Astrocyte (in vitro differentiated cells and primary cell): ENCODE data around the gene CYP2F1. TPM values are rescaled to one million over a fixed set of nuclear protein-coding genes. Genes with fewer than 3 reads are reported as not detected.
"Not testable (repeated sequence)": the region's sequence is repeated elsewhere in the genome, so short reads cannot be mapped to it uniquely, and the experiment has no call there.

Source experiments
- DNase-seq: peaks from one replicate; pipeline ENCODE4 v3.0.0-alpha.2; 2010; ENCODE audit warnings: low read depth
- FAIRE-seq: peaks from 2 replicates; lab custom pipeline; 2011; peaks lifted over from hg19 to GRCh38; lab: Jason Lieb, UNC
- H2AFZ ChIP-seq: 2 replicates; pipeline ENCODE4 v1.6.0; 2012; ENCODE audit warnings: low read depth, low read length, inconsistent platforms
- H3K27ac ChIP-seq: 2 replicates; pipeline ENCODE4 v1.5.1; 2011; ENCODE audit warnings: low read depth, low read length, inconsistent platforms
- H3K27me3 ChIP-seq: 2 replicates; pipeline ENCODE4 v1.6.0; 2011; ENCODE audit warnings: low read length, inconsistent platforms; ENCODE audit not compliant: insufficient read depth
- H3K36me3 ChIP-seq: 2 replicates; pipeline ENCODE4 v1.5.1; 2011; ENCODE audit warnings: low read length, inconsistent platforms; ENCODE audit not compliant: insufficient read depth
- H3K4me1 ChIP-seq: 2 replicates; pipeline ENCODE4 v1.5.1; 2011; ENCODE audit warnings: low read length, inconsistent platforms; ENCODE audit not compliant: insufficient read depth
- H3K4me2 ChIP-seq: 2 replicates; pipeline ENCODE4 v1.6.0; 2012; ENCODE audit warnings: low read length, inconsistent platforms
- H3K4me3 ChIP-seq: 2 replicates; pipeline ENCODE4 v1.5.1; 2011; ENCODE audit warnings: low read depth, mild to moderate bottlenecking, low read length, inconsistent platforms; ENCODE audit not compliant: insufficient read depth
- H3K79me2 ChIP-seq: 2 replicates; pipeline ENCODE4 v1.6.0; 2012; ENCODE audit warnings: mild to moderate bottlenecking, low read length, inconsistent platforms; ENCODE audit not compliant: insufficient read depth
- H3K9ac ChIP-seq: 2 replicates; pipeline ENCODE4 v1.6.0; 2012; ENCODE audit warnings: mild to moderate bottlenecking, low read length, inconsistent platforms
- H3K9me3 ChIP-seq: 2 replicates; pipeline ENCODE4 v1.5.1; 2012; ENCODE audit warnings: low read depth, mild to moderate bottlenecking, low read length, inconsistent platforms; ENCODE audit not compliant: insufficient read depth
- H4K20me1 ChIP-seq: 2 replicates; pipeline ENCODE4 v1.6.0; 2012; ENCODE audit warnings: low read length, inconsistent platforms; ENCODE audit not compliant: insufficient read depth
- H3K27ac Mint-ChIP-seq: one replicate; pipeline ENCODE4 v1.8.0; 2021; ENCODE audit warnings: mild to moderate bottlenecking, mixed read lengths; ENCODE audit not compliant: unreplicated experiment
- H3K27me3 Mint-ChIP-seq: one replicate; pipeline ENCODE4 v1.8.0; 2021; ENCODE audit warnings: low read depth, mixed read lengths; ENCODE audit not compliant: unreplicated experiment
- H3K36me3 Mint-ChIP-seq: one replicate; pipeline ENCODE4 v1.8.0; 2021; ENCODE audit warnings: low read depth, mixed read lengths; ENCODE audit not compliant: unreplicated experiment
- H3K4me1 Mint-ChIP-seq: one replicate; pipeline ENCODE4 v1.8.0; 2021; ENCODE audit warnings: low read depth, mixed read lengths; ENCODE audit not compliant: unreplicated experiment
- H3K4me3 Mint-ChIP-seq: one replicate; pipeline ENCODE4 v1.8.0; 2021; ENCODE audit warnings: mild to moderate bottlenecking, moderate library complexity, mixed read lengths; ENCODE audit not compliant: unreplicated experiment
- H3K9me3 Mint-ChIP-seq: one replicate; pipeline ENCODE4 v1.8.0; 2021; ENCODE audit warnings: mild to moderate bottlenecking, mixed read lengths; ENCODE audit not compliant: unreplicated experiment
- CTCF ChIP-seq: IDR thresholded peaks from 2 replicates; pipeline ENCODE4 v1.5.1; 2011; ENCODE audit warnings: low read depth, mild to moderate bottlenecking, inconsistent platforms, low read length, moderate library complexity; ENCODE audit not compliant: insufficient read depth
- EZH2 ChIP-seq: IDR thresholded peaks from 2 replicates; pipeline ENCODE4 v1.6.1; 2012; ENCODE audit warnings: mild to moderate bottlenecking, low read length, inconsistent platforms; ENCODE audit not compliant: insufficient read depth
- total RNA-seq: library from RNA; stranded (reverse); gene quantifications from 2 replicates; pipeline ENCODE4 v1.2.1, GENCODE V29; 2021

CYP2F1 gene
- total RNA-seq, 1 donor from 2014 or later: not detected

- Histone ChIP-seq H3K4me2 (peak overlapping the region; percentile 63), H2AFZ (peak overlapping the region; percentile 63), H3K4me3 (peak overlapping the region; percentile 5)
- not testable (repeated sequence) for H3K79me2 ChIP-seq, H3K36me3 ChIP-seq, H3K9me3 ChIP-seq, FAIRE-seq, H4K20me1 ChIP-seq, H3K27ac Mint-ChIP-seq, H3K9ac ChIP-seq, H3K36me3 Mint-ChIP-seq, H3K27me3 ChIP-seq, H3K4me1 ChIP-seq, H3K9me3 Mint-ChIP-seq, H3K27ac ChIP-seq, H3K4me1 Mint-ChIP-seq
- Mint-ChIP-seq H3K27me3 (peaks cover 43% of the 10 kb centered on the region), H3K4me3 (peak overlapping the region; percentile 67)
- DNase-seq: peak; percentile 33
- TF ChIP-seq CTCF: peak; percentile 22
Measured at GRCh38 chr19:41127801-41128300, 13.6 kb downstream of the CYP2F1 start.

GRCh38 chr19:41128692-41129091, 14.5 kb downstream of the CYP2F1 start:
- Histone ChIP-seq H3K27me3 (peaks cover 3% of the 10 kb centered on the region), H3K4me3 (no peak overlapping the region), H3K9ac (no peak overlapping the region), H3K79me2 (no peaks in the 10 kb centered on the region), H3K4me1 (peaks cover 2% of the 10 kb centered on the region), H3K27ac (no peak overlapping the region), H3K36me3 (no peaks in the 10 kb centered on the region), H3K4me2 (no peak overlapping the region), H2AFZ (no peak overlapping the region), H4K20me1 (no peaks in the 10 kb centered on the region), H3K9me3 (no peaks in the 10 kb centered on the region)
- TF ChIP-seq CTCF (no peak), EZH2 (no peak)
- no peaks in the 10 kb centered on the region for H3K36me3 Mint-ChIP-seq
- peaks cover 9% of the 10 kb centered on the region for H3K9me3 Mint-ChIP-seq
- DNase-seq (no peak), FAIRE-seq (no peak)
- H3K4me3 Mint-ChIP-seq: no peak overlapping the region
- peaks cover 5% of the 10 kb centered on the region for H3K4me1 Mint-ChIP-seq
- peaks cover 50% of the 10 kb centered on the region for H3K27me3 Mint-ChIP-seq
- no peak overlapping the region for H3K27ac Mint-ChIP-seq

GRCh38 chr19:41131186-41131585, 17.0 kb downstream of the CYP2F1 start:
- Histone ChIP-seq H2AFZ (no peak overlapping the region), H3K27me3 (peaks cover 3% of the 10 kb centered on the region), H3K9me3 (no peaks in the 10 kb centered on the region), H3K79me2 (no peaks in the 10 kb centered on the region), H3K36me3 (no peaks in the 10 kb centered on the region), H3K9ac (no peak overlapping the region), H3K4me3 (no peak overlapping the region), H3K4me1 (peaks cover 2% of the 10 kb centered on the region), H4K20me1 (no peaks in the 10 kb centered on the region), H3K4me2 (no peak overlapping the region), H3K27ac (no peak overlapping the region)
- Mint-ChIP-seq H3K4me1 (peaks cover 5% of the 10 kb centered on the region), H3K36me3 (no peaks in the 10 kb centered on the region), H3K4me3 (no peak overlapping the region), H3K27me3 (peaks cover 64% of the 10 kb centered on the region), H3K27ac (no peak overlapping the region), H3K9me3 (peaks cover 10% of the 10 kb centered on the region)
- FAIRE-seq (no peak), DNase-seq (no peak)
- TF ChIP-seq EZH2 (no peak), CTCF (no peak)
